NCI-H2107 treated with DMSO at 0.1 percent for 48 hours (cell line): ENCODE measurements around the gene CAB39L.

Experiments used
- DNase-seq: peaks from one replicate; lab custom pipeline; 2025; ENCODE audit not compliant: unreplicated experiment; lab: John Stamatoyannopoulos, UW

The CAB39L gene

GRCh38 chr13:49400755-49401659 lies 42.9 kb downstream of the CAB39L start:
- DNase-seq: no peak

- no peak for DNase-seq
Observed at GRCh38 chr13:49399801-49400472, 43.9 kb downstream of the CAB39L start.

GRCh38 chr13:49395878-49396380 lies 47.9 kb downstream of the CAB39L start:
- no peak for DNase-seq

GRCh38 chr13:49395451-49395865 lies 48.4 kb downstream of the CAB39L start:
- DNase-seq: no peak

- no peak for DNase-seq
Observed at GRCh38 chr13:49388091-49388635, 55.7 kb downstream of the CAB39L start.

- DNase-seq: no peak
Observed at GRCh38 chr13:49386664-49387063, 57.2 kb downstream of the CAB39L start.

GRCh38 chr13:49376121-49376520 lies 67.7 kb downstream of the CAB39L start:
- DNase-seq: no peak

- no peak for DNase-seq
Observed at GRCh38 chr13:49374585-49375290, 69.1 kb downstream of the CAB39L start.

GRCh38 chr13:49373716-49374115 lies 70.1 kb downstream of the CAB39L start:
- DNase-seq: no peak

GRCh38 chr13:49371943-49372613 lies 71.8 kb downstream of the CAB39L start:
- DNase-seq: peak; percentile 51

GRCh38 chr13:49370371-49370770 lies 73.5 kb downstream of the CAB39L start:
- no peak for DNase-seq

- DNase-seq: no peak
Observed at GRCh38 chr13:49369866-49370265, 74.0 kb downstream of the CAB39L start.

- DNase-seq: no peak
Observed at GRCh38 chr13:49368688-49369087, 75.2 kb downstream of the CAB39L start.

- no peak for DNase-seq
Observed at GRCh38 chr13:49367640-49368422, 76.0 kb downstream of the CAB39L start.

- no peak for DNase-seq
Observed at GRCh38 chr13:49366841-49367240, 77.0 kb downstream of the CAB39L start.

- no peak for DNase-seq
Observed at GRCh38 chr13:49357694-49358093, 86.2 kb downstream of the CAB39L start.

GRCh38 chr13:49356223-49356622 lies 87.6 kb downstream of the CAB39L start:
- DNase-seq: no peak

- no peak for DNase-seq
Observed at GRCh38 chr13:49354719-49355118, 89.1 kb downstream of the CAB39L start.

- DNase-seq: no peak
Observed at GRCh38 chr13:49353908-49354307, 90.0 kb downstream of the CAB39L start.

- DNase-seq: no peak
Observed at GRCh38 chr13:49351871-49352270, 92.0 kb downstream of the CAB39L start.
